ENCODE measurements around the gene LRRC10B.

The LRRC10B gene

GRCh38 chr11:61511383-61511782 lies 2.8 kb downstream of the LRRC10B start:
- no peaks in the 10 kb centered on the region for H3K9me3 ChIP-seq (ENCODE audit: severe bottlenecking)
- ATAC-seq (ENCODE audit: low read depth) (no peak), DNase-seq (ENCODE audit: low spot score) (no peak)
- H3K4me3 ChIP-seq (ENCODE audit: severe bottlenecking): no peak overlapping the region
- H3K27ac ChIP-seq (ENCODE audit: poor library complexity, severe bottlenecking): no peak overlapping the region
- H3K27me3 ChIP-seq (ENCODE audit: insufficient read depth, poor library complexity, severe bottlenecking): peaks cover 30% of the 10 kb centered on the region
- H3K36me3 ChIP-seq (ENCODE audit: low read depth): no peaks in the 10 kb centered on the region
- TF ChIP-seq CTCF (IDR thresholded peaks at IDR 0.05; ENCODE audit: poor library complexity, severe bottlenecking): no peak
- no peaks in the 10 kb centered on the region for H3K4me1 ChIP-seq (ENCODE audit: insufficient read depth, poor library complexity, severe bottlenecking)

- Histone ChIP-seq H3K4me3 (ENCODE audit: severe bottlenecking) (no peak overlapping the region), H3K36me3 (ENCODE audit: low read depth) (no peaks in the 10 kb centered on the region), H3K9me3 (ENCODE audit: severe bottlenecking) (no peaks in the 10 kb centered on the region), H3K27me3 (ENCODE audit: insufficient read depth, poor library complexity, severe bottlenecking) (peaks cover 20% of the 10 kb centered on the region), H3K4me1 (ENCODE audit: insufficient read depth, poor library complexity, severe bottlenecking) (no peaks in the 10 kb centered on the region), H3K27ac (ENCODE audit: poor library complexity, severe bottlenecking) (no peak overlapping the region)
- TF ChIP-seq CTCF (IDR thresholded peaks at IDR 0.05; ENCODE audit: poor library complexity, severe bottlenecking): no peak
- DNase-seq (ENCODE audit: low spot score) (no peak), ATAC-seq (ENCODE audit: low read depth) (no peak)
These were observed 3.9 kb downstream of the LRRC10B start for GRCh38 chr11:61512435-61512834.

DNA sequence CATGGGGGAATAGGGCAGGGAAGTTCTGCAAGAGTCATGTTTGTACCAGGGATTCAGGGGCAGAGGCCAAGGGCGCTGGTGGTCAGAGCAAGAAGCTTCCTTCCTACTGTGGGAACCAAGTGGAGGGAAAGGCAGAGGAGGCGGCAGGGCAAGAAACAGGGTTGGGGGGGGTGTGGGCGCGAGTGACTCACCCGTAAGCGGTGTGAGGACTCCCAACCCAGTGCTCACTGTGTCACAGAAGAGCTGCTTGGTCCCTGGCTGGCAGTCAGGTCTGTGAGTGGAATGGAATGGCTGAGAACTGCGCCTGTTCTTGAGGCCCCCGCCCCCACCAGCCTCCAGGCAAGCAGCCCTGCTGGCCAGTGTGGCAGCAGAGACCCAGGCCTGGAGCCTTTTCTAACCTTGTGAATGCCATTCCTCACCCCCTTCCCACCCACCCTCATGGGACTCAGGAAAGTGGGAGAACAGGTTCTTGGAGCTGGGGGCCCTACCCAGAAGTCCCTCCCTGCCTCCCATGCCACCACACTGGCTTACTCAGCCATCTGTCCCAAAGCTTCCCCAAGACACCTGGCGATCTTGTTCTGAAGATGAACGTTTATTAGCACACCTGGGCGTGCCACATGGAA lies 4.7 kb downstream of the LRRC10B start:
- no peaks in the 10 kb centered on the region for H3K9me3 ChIP-seq (ENCODE audit: severe bottlenecking)
- H3K27ac ChIP-seq (ENCODE audit: poor library complexity, severe bottlenecking): no peak overlapping the region
- peaks cover 12% of the 10 kb centered on the region for H3K27me3 ChIP-seq (ENCODE audit: insufficient read depth, poor library complexity, severe bottlenecking)
- TF ChIP-seq CTCF (IDR thresholded peaks at IDR 0.05; ENCODE audit: poor library complexity, severe bottlenecking): no peak
- ATAC-seq (ENCODE audit: low read depth) (no peak), DNase-seq (ENCODE audit: low spot score) (no peak)
- H3K4me3 ChIP-seq (ENCODE audit: severe bottlenecking): no peak overlapping the region
- no peaks in the 10 kb centered on the region for H3K36me3 ChIP-seq (ENCODE audit: low read depth)
- H3K4me1 ChIP-seq (ENCODE audit: insufficient read depth, poor library complexity, severe bottlenecking): no peaks in the 10 kb centered on the region

DNA sequence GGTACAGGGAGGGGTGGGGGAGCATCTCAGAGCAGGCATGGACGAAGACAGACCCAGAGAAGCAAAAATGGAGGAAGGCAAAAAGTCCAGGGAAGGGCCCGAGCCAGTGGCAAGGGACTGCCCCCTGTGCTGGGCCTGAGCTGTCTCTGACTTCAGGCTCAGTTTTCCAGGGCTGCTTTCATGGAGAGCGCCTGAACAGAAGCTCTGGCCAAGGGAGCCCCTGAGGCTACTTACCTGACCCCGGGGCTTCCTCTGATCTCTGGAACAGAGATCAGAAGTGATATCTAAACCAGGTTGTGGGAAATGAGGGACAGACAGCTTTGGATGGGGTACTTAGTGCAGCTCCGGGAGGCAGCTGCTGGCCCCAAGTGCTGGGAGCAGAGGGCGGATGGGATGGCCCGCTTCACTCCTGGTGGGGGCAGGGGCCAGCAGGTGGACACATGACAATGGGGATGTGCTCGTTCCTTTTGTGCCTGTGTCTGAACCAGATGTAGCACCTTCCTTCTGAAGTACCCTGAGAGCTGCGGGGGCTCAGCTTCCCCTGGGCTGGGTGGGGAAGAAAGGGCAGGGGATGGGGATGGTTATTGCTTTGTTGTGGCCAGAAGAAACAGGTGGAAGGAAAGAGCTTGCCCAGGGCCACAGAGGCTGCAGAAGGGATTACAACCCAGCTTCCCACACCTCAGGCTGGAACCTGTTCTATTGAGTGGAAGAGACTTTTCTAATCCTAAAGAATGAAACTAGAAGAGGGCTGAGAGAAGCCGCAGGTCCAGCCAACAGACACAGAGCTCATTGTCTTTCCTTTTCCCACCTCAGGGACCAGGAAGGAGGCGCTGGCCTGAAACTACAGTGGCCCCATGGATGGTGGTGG lies 5.7 kb downstream of the LRRC10B start:
- H3K4me3 ChIP-seq (ENCODE audit: severe bottlenecking): no peak overlapping the region
- TF ChIP-seq CTCF (IDR thresholded peaks at IDR 0.05; ENCODE audit: poor library complexity, severe bottlenecking): no peak
- ATAC-seq (ENCODE audit: low read depth) (no peak), DNase-seq (ENCODE audit: low spot score) (no peak)
- no peak overlapping the region for H3K27ac ChIP-seq (ENCODE audit: poor library complexity, severe bottlenecking)
- H3K4me1 ChIP-seq (ENCODE audit: insufficient read depth, poor library complexity, severe bottlenecking): no peaks in the 10 kb centered on the region
- H3K36me3 ChIP-seq (ENCODE audit: low read depth): no peaks in the 10 kb centered on the region
- H3K9me3 ChIP-seq (ENCODE audit: severe bottlenecking): no peaks in the 10 kb centered on the region
- peaks cover 9% of the 10 kb centered on the region for H3K27me3 ChIP-seq (ENCODE audit: insufficient read depth, poor library complexity, severe bottlenecking)

DNA sequence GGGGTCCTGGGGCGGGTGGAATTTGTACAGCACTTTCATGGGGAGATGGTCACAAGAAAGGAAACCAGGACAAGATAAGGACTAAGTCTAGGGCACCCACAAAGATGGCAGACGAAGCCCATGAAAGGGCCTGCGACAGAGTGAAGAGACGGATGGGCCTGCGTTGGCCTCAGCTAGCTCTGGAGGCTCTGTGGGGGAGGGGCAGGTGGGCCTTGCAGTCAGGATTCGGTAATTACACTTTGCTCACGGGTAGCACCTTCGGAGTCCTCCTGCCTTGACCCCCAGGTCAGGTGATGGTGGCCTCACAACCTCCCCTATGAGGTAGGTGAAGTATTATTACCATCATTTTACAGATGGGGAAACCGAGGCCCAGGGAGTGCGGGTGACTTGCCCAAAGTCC lies 7.1 kb downstream of the LRRC10B start:
- TF ChIP-seq CTCF (IDR thresholded peaks at IDR 0.05; ENCODE audit: poor library complexity, severe bottlenecking): no peak
- no peaks in the 10 kb centered on the region for H3K36me3 ChIP-seq (ENCODE audit: low read depth)

More for the DNA sequence above, 7.1 kb downstream of the LRRC10B start:
- no peak overlapping the region for H3K4me3 ChIP-seq (ENCODE audit: severe bottlenecking)
- H3K27ac ChIP-seq (ENCODE audit: poor library complexity, severe bottlenecking): no peak overlapping the region
- H3K4me1 ChIP-seq (ENCODE audit: insufficient read depth, poor library complexity, severe bottlenecking): no peaks in the 10 kb centered on the region
- H3K27me3 ChIP-seq (ENCODE audit: insufficient read depth, poor library complexity, severe bottlenecking): no peaks in the 10 kb centered on the region
- no peak for ATAC-seq (ENCODE audit: low read depth)
- DNase-seq (ENCODE audit: low spot score): no peak
- H3K9me3 ChIP-seq (ENCODE audit: severe bottlenecking): no peaks in the 10 kb centered on the region
